Neural progenitor cell (in vitro differentiated cells): ENCODE measurements around the gene AXDND1.

Experiments
- EZH2 ChIP-seq: fragments of 200-600 bp; sonication (generic); IDR thresholded peaks from 2 replicates; pipeline ENCODE4 v1.6.1; 2017; ENCODE audit warnings: antibody characterized with exemption, mild to moderate bottlenecking, moderate library complexity
- EZH2phosphoT487 ChIP-seq: fragments of 200-600 bp; sonication (generic); IDR thresholded peaks from 2 replicates; pipeline ENCODE4 v1.6.1; 2017; ENCODE audit warnings: antibody characterized with exemption
- TF ChIP-seq, protein P1 (sequence below): fragments of 200-600 bp; sonication (generic); IDR thresholded peaks from 2 replicates; pipeline ENCODE4 v1.5.1; 2017; ENCODE audit warnings: antibody characterized with exemption, mild to moderate bottlenecking

GRCh38 chr1:179337942-179338560 lies 27.7 kb upstream of the AXDND1 start:
- TF ChIP-seq, protein P1, sequence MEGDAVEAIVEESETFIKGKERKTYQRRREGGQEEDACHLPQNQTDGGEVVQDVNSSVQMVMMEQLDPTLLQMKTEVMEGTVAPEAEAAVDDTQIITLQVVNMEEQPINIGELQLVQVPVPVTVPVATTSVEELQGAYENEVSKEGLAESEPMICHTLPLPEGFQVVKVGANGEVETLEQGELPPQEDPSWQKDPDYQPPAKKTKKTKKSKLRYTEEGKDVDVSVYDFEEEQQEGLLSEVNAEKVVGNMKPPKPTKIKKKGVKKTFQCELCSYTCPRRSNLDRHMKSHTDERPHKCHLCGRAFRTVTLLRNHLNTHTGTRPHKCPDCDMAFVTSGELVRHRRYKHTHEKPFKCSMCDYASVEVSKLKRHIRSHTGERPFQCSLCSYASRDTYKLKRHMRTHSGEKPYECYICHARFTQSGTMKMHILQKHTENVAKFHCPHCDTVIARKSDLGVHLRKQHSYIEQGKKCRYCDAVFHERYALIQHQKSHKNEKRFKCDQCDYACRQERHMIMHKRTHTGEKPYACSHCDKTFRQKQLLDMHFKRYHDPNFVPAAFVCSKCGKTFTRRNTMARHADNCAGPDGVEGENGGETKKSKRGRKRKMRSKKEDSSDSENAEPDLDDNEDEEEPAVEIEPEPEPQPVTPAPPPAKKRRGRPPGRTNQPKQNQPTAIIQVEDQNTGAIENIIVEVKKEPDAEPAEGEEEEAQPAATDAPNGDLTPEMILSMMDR = no peak
- TF ChIP-seq EZH2 (no peak), EZH2phosphoT487 (no peak)
